ENCODE results near the gene GALNT9.

The GALNT9 gene

GRCh38 chr12:132344181-132344580 is 14.8 kb upstream of the GALNT9 start:
- FAIRE-seq: no peak

- FAIRE-seq: no peak
Measured at GRCh38 chr12:132343294-132344004, 14.1 kb upstream of the GALNT9 start.

DNA sequence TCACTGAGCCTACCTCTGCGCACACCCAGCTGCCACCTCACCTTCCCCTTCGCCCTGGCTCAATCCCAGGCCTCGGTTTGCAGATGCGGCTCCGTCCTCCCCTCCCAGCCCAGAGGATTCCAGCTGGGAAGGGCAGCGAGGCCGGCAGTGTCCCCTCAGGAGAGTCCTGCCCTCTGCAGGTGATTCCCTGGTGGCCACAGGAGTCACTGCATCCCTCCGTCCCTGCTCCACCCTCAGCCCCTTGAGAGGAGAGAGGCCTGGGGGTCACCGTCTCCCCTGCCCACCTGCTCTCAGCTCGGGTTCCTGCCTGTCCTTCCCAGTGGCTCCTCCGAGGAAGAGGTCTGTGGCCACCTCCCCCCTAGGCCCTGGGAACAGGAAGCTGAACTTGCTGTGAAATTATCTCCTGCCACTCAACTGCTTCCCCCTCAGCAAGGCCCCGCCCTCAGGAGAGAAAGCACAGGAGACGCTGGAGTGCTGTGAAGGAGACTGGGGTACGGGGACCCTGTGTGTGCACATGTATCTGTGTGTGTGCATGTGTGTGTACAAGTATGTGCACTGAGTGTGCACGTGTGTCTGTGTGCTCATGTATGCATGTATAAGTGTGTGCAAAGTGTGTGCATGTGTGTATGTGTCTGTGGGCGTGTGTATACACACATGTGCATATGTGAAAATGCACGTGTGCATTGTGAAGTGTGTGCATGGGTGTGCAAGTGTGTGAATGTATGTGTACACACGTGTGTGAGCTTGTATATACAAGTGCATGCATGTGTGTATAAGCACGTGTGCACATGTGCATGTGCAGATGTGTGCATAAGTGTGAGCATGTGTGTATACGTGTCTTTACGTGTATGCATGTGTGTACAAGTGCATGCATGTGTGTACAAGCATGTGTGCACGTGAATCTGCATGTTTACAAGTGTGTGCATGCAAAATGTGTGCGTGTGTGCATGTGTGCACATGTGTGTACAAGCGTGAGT is 13.2 kb upstream of the GALNT9 start:
- FAIRE-seq: no peak

GRCh38 chr12:132341318-132342050 is 12.1 kb upstream of the GALNT9 start:
- FAIRE-seq: no peak

DNA sequence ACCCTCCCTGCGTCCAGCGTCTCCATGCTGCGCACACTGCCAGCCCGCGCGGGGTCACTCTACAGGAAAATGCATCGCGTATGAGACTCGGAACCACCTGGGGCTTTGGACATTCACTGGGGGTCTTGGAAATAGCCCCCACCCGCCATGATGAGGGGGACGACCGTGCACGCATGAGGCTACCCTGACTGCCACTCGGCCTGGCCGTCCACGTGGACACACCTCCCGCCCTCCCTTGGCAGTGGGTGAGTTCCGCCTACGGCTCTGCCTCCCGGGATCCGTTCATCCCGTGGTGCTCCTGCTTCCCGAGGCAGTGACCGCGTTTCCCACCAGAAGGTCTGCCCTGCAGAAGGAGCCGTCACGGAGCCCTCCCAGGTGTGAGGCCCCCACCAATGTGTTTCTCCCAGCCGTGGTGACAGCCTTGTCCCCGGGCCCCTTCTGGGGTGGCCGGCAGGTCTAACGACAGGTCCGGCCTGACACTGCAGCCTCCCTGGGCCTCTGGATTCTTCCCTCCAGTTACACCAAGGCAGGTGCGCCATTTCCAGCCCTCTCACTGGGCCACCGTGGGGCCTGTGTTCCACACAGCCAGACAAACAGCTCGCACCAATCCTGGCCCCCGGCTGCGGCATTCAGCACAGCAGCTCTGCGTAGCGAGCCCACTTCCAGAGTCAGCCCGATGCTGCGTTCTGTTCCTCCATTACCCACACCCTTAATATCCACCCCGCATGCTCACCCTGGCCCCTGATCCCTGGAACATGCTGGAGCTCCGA is 11.1 kb upstream of the GALNT9 start:
- FAIRE-seq: no peak

DNA sequence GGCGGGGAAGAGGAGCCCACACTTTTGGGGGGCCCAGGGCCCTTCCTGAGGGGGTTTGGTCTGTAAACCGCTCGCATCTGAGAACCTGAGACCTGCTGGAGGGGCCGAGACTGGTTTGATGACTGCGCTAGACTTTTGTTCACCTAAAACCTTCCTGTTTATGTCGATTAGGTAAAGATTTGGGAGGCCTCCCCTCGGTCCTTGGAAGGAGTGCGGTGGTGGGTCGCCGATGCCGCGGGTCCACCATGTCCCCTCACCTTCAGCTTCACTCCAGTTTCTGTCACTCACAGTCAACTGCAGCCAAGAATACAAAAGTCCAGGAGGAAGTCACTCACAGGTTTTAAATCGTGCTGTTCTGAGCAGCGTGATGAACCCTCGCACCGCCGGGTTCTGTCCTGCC is 10.5 kb upstream of the GALNT9 start:
- no peak for FAIRE-seq

GRCh38 chr12:132338781-132339180 is 9.4 kb upstream of the GALNT9 start:
- no peak for FAIRE-seq

DNA sequence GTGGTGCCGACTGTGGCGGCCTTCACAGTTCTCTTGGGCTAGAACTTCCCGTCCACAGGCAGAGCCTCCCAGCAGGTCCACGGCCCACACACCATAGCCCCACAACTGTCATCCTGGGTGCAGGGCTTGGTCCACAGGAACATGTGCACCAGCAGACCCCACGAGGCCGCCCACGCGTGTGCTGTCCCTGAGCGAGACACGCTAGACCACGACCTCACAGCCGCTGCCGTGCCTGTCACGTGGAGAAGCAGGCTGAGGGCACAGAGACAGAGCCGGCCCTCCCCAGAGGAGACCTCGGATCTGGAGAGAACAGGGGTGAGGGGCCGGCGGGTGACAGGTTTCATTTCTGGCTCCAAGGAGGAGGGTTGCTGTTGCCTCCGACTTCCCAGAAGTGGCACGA is 8.9 kb upstream of the GALNT9 start:
- FAIRE-seq: no peak

GRCh38 chr12:132337557-132337956 is 8.2 kb upstream of the GALNT9 start:
- FAIRE-seq: no peak

DNA sequence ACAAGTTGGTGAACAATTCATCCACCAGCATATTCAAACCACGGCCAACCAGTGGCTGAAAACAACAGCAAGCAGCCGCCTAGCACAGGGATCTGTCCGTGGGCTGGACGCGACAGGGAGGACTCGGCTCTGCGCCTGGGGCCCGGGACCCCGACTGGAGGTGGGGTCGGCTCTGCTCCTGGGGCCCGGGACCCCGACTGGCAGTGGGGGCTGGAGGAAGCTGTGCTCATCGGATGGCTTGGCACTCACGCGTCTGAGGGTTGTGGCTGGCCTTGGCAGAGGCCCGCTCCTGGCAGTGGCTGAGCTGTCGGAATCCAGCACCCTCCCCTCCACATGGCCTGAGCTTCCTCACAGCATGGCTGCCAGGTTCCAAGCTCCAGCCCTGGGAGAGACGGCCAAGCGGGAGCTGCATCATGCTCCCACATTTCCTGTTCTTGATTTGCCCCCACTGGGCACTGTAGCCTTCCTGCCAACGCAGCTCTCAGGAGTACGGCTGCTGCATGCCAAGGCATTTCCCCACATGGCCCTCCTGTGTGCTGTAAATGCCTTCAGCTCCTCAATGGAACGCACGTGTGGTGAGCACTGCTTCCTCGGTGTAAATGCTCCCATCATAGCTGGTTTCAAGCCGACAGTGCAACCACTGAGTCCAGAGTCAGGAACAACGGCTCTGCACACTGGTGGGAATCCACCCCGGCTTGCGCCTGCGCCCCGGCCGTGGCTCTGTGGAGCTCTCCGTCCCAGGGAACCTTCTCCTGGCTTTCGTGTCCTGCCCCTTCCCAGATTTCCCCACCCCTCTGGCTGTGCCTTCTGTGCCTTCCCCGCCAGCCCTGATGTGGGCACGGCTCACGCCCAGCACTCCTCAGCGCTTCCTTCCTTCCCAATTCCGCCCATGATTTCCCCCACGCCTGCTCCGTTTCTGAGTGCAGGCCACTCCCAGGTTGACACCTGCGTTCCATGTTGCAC is 7.3 kb upstream of the GALNT9 start:
- no peak for FAIRE-seq

DNA sequence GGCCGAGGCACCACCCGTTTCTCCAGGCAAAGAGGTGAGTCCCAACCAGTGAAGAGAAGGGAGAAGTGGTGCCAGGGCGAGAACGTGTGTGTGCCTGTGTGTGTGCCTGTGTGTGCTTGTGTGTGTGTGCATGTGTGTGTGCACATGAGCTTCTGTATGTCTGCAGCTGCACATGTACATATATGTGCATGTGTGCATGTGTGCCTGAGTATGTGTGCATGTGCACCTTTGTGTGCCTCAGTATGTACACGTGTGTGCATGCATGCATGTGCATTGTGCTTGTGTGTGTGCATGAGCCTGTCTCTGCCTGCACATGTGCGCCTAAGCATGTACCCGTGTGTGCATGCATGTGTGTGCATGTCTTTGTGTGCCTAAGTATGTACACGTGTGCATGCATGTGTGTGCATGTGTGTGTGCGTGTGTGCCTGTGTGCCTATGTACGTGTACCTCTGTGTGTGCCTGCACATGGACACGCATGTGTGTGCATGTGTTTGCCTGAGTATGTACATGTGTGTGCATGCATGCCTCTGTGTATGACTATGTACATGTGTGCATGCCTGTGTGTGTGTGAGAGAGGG is 5.9 kb upstream of the GALNT9 start:
- no peak for FAIRE-seq

DNA sequence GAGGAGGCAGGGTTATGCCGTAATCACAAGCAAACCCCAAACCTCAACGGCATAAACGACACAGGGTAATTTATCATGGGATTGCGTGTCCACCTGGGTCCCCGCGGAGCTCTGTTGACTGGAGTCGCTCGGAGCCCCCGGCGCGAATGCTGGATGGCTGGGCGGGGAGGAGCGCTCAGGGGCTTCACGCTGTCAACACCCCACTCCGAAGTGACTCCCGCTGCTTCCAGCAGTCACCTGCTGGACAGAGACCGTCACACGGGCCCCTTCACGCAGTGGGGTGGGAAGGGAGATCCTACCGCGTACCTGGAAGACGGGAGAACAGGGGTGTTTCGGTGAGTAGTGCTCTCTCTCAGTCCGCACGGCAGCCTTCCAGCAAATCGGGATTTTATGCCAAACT is 4.4 kb upstream of the GALNT9 start:
- FAIRE-seq: no peak

DNA sequence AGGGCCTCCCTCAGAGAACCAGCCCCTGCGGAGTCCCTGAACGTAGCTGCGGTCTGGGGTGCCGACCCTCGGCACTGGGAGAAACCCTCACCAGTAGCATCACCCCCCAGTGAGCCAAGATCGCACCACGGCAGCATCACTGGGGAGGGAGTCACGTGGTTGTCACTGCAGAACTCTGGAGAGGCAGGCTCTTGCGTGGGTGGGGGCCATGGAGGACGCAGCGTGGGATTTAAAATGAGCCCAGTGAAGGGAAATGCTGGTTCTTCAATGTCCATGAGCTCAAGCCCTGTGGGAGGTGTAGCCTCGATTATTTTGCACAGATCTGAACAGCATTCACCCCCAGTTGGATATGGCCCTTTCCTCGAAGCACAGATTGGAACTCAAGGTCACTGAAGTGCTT is 3.9 kb upstream of the GALNT9 start:
- FAIRE-seq: no peak

- FAIRE-seq: no peak
Measured at GRCh38 chr12:132330549-132330881, 1.1 kb upstream of the GALNT9 start.

- FAIRE-seq: no peak
Measured at GRCh38 chr12:132329720-132330548, 545 bp upstream of the GALNT9 start.

GRCh38 chr12:132328282-132329029 is 933 bp downstream of the GALNT9 start:
- no peak for FAIRE-seq

- no peak for FAIRE-seq
Measured at GRCh38 chr12:132327336-132328171, 1.8 kb downstream of the GALNT9 start.

- no peak for FAIRE-seq
Measured at GRCh38 chr12:132326646-132327045, 2.7 kb downstream of the GALNT9 start.

- no peak for FAIRE-seq
Measured at GRCh38 chr12:132325733-132326130, 3.7 kb downstream of the GALNT9 start.
